ENCODE measurements around the gene UBA7. TPM values are rescaled to one million over a fixed set of nuclear protein-coding genes. Genes with fewer than 3 reads are reported as not detected.

UBA7 gene
- polyA plus RNA-seq, 1 donor from 2014 or later = 4.0 TPM

DNA sequence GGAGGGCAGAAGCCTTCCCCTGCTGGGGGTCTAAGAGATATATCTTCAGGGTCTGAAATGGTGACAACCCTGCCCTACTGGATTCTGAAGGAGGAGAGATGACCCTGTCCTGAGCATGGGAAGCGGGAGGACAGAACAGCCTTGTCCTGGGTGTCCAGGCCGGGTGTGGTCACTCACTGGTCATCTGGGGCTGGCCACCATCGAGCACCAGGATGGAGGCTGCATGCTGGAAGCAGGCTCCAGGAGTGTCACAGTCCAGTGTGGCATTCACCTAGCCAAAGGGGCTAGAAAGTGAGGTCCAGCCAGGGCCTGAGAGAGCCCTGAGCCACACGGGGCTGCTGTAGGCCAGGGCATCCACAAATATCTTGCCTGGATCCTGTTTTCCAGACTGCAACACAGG lies 19.3 kb downstream of the UBA7 start:
- Histone ChIP-seq H3K27ac (ENCODE audit: low read length) (no peak overlapping the region), H3K4me2 (ENCODE audit: low read length) (no peak overlapping the region), H3K9ac (ENCODE audit: low read length) (no peak overlapping the region), H3K27me3 (ENCODE audit: insufficient read depth, low read depth, low read length) (no peaks in the 10 kb centered on the region), H3K9me3 (ENCODE audit: low read length) (no peaks in the 10 kb centered on the region), H3K9me2 (ENCODE audit: insufficient read depth, low read length) (no peaks in the 10 kb centered on the region), H2AFZ (ENCODE audit: low read depth, low read length) (no peak overlapping the region), H3K4me3 (ENCODE audit: low read length) (no peak overlapping the region), H3K79me2 (replicated peaks; ENCODE audit: insufficient read depth, low read length) (no peaks in the 10 kb centered on the region), H3K36me3 (ENCODE audit: insufficient read depth, low read length) (no peaks in the 10 kb centered on the region), H3F3A (ENCODE audit: insufficient read depth, low read length, poor library complexity, severe bottlenecking) (no peaks in the 10 kb centered on the region), H4K20me1 (ENCODE audit: insufficient read depth) (no peaks in the 10 kb centered on the region)
- no peak for TF ChIP-seq RAD21 (conservative IDR thresholded peaks at IDR 0.05)
- no peak for TF ChIP-seq SMC3 (conservative IDR thresholded peaks at IDR 0.05; ENCODE audit: poor library complexity)
- TF ChIP-seq, protein P1, sequence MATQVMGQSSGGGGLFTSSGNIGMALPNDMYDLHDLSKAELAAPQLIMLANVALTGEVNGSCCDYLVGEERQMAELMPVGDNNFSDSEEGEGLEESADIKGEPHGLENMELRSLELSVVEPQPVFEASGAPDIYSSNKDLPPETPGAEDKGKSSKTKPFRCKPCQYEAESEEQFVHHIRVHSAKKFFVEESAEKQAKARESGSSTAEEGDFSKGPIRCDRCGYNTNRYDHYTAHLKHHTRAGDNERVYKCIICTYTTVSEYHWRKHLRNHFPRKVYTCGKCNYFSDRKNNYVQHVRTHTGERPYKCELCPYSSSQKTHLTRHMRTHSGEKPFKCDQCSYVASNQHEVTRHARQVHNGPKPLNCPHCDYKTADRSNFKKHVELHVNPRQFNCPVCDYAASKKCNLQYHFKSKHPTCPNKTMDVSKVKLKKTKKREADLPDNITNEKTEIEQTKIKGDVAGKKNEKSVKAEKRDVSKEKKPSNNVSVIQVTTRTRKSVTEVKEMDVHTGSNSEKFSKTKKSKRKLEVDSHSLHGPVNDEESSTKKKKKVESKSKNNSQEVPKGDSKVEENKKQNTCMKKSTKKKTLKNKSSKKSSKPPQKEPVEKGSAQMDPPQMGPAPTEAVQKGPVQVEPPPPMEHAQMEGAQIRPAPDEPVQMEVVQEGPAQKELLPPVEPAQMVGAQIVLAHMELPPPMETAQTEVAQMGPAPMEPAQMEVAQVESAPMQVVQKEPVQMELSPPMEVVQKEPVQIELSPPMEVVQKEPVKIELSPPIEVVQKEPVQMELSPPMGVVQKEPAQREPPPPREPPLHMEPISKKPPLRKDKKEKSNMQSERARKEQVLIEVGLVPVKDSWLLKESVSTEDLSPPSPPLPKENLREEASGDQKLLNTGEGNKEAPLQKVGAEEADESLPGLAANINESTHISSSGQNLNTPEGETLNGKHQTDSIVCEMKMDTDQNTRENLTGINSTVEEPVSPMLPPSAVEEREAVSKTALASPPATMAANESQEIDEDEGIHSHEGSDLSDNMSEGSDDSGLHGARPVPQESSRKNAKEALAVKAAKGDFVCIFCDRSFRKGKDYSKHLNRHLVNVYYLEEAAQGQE (IDR thresholded peaks at IDR 0.05; ENCODE audit: borderline replicate concordance) = no peak
- TF ChIP-seq, protein P2, sequence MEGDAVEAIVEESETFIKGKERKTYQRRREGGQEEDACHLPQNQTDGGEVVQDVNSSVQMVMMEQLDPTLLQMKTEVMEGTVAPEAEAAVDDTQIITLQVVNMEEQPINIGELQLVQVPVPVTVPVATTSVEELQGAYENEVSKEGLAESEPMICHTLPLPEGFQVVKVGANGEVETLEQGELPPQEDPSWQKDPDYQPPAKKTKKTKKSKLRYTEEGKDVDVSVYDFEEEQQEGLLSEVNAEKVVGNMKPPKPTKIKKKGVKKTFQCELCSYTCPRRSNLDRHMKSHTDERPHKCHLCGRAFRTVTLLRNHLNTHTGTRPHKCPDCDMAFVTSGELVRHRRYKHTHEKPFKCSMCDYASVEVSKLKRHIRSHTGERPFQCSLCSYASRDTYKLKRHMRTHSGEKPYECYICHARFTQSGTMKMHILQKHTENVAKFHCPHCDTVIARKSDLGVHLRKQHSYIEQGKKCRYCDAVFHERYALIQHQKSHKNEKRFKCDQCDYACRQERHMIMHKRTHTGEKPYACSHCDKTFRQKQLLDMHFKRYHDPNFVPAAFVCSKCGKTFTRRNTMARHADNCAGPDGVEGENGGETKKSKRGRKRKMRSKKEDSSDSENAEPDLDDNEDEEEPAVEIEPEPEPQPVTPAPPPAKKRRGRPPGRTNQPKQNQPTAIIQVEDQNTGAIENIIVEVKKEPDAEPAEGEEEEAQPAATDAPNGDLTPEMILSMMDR (IDR thresholded peaks at IDR 0.05; ENCODE audit: poor library complexity, severe bottlenecking) = no peak
- no peak for TF ChIP-seq MXI1 (conservative IDR thresholded peaks at IDR 0.05; ENCODE audit: poor library complexity, severe bottlenecking)
- TF ChIP-seq EZH2 (IDR thresholded peaks at IDR 0.05; ENCODE audit: borderline replicate concordance, insufficient read depth, low read length, poor library complexity, severe bottlenecking) = no peak
- no peak for TF ChIP-seq EP300 (conservative IDR thresholded peaks at IDR 0.05; ENCODE audit: poor library complexity, severe bottlenecking)
- TF ChIP-seq POLR2AphosphoS5 (IDR thresholded peaks at IDR 0.05) = no peak
- TF ChIP-seq TAF1 (IDR thresholded peaks at IDR 0.05; ENCODE audit: low read depth) = no peak

DNA sequence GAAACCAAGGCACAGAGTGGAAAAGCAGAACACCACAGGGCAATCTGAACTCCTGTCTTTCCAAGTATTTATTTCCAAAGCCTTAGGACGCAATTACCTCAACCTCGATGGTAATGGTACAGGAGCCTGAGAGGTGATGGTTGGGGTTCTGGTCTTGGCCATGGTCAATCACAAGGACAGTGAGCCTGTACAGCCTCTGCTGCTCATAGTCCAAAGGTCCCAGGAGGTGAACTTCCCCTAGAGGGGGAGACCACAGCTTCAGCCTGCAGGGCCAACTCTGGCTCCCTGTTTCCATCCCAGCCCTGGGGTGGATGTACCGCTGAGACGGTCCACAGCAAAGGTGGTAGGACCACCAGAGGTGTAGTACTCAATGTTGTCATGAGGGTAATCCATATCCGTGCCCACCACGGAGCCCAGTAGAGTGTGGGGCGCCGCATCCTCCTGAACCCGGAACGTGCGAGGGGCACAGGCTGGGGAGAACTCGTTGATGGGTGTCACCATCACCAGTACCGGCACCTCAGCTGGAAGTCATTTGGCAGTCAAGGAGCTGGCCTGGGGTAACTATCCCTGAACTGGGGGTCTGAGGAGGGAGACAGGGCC lies 20.2 kb downstream of the UBA7 start:
- no peak overlapping the region for H3K4me2 ChIP-seq (ENCODE audit: low read length)
- H3K36me3 ChIP-seq (ENCODE audit: insufficient read depth, low read length) = no peaks in the 10 kb centered on the region
- H3K9me2 ChIP-seq (ENCODE audit: insufficient read depth, low read length) = no peaks in the 10 kb centered on the region
- H3K9me3 ChIP-seq (ENCODE audit: low read length) = no peaks in the 10 kb centered on the region
- H3K27me3 ChIP-seq (ENCODE audit: insufficient read depth, low read depth, low read length) = no peaks in the 10 kb centered on the region
- H3F3A ChIP-seq (ENCODE audit: insufficient read depth, low read length, poor library complexity, severe bottlenecking) = no peaks in the 10 kb centered on the region
- no peak overlapping the region for H3K27ac ChIP-seq (ENCODE audit: low read length)
- no peak overlapping the region for H2AFZ ChIP-seq (ENCODE audit: low read depth, low read length)
- H3K4me3 ChIP-seq (ENCODE audit: low read length) = no peak overlapping the region
- H4K20me1 ChIP-seq (ENCODE audit: insufficient read depth) = no peaks in the 10 kb centered on the region
- no peak for TF ChIP-seq EZH2 (IDR thresholded peaks at IDR 0.05; ENCODE audit: borderline replicate concordance, insufficient read depth, low read length, poor library complexity, severe bottlenecking)
- no peak for TF ChIP-seq SMC3 (conservative IDR thresholded peaks at IDR 0.05; ENCODE audit: poor library complexity)
- TF ChIP-seq EP300 (conservative IDR thresholded peaks at IDR 0.05; ENCODE audit: poor library complexity, severe bottlenecking) = no peak
- TF ChIP-seq, protein P2 (IDR thresholded peaks at IDR 0.05; ENCODE audit: poor library complexity, severe bottlenecking) = no peak
- no peak for TF ChIP-seq TAF1 (IDR thresholded peaks at IDR 0.05; ENCODE audit: low read depth)
- no peak for TF ChIP-seq RAD21 (conservative IDR thresholded peaks at IDR 0.05)
- TF ChIP-seq POLR2AphosphoS5 (IDR thresholded peaks at IDR 0.05) = no peak
- no peak for TF ChIP-seq MXI1 (conservative IDR thresholded peaks at IDR 0.05; ENCODE audit: poor library complexity, severe bottlenecking)
- TF ChIP-seq, protein P1 (IDR thresholded peaks at IDR 0.05; ENCODE audit: borderline replicate concordance) = no peak
- H3K9ac ChIP-seq (ENCODE audit: low read length) = no peak overlapping the region
- no peaks in the 10 kb centered on the region for H3K79me2 ChIP-seq (replicated peaks; ENCODE audit: insufficient read depth, low read length)
